ENCODE data around the gene SPOCK2.

GRCh38 chr10:72104472-72105097, 16.2 kb upstream of the SPOCK2 start:
- TF ChIP-seq SP1 (IDR thresholded peaks at IDR 0.05) (no peak), ZNF384 (IDR thresholded peaks at IDR 0.05) (no peak), BHLHE40 (IDR thresholded peaks at IDR 0.05; ENCODE audit: borderline replicate concordance) (no peak), LEF1 (IDR thresholded peaks at IDR 0.05; ENCODE audit: borderline replicate concordance) (no peak), L3MBTL2 (conservative IDR thresholded peaks at IDR 0.05) (no peak), ELF4 (IDR thresholded peaks at IDR 0.05) (no peak), FOXM1 (IDR thresholded peaks at IDR 0.05; ENCODE audit: borderline replicate concordance) (no peak), PKNOX1 (IDR thresholded peaks at IDR 0.05) (no peak), FOXA1 (IDR thresholded peaks at IDR 0.05) (no peak), CTBP1 (IDR thresholded peaks at IDR 0.05; ENCODE audit: borderline replicate concordance) (no peak), ARNT (IDR thresholded peaks at IDR 0.05) (no peak), TARDBP (IDR thresholded peaks at IDR 0.05) (no peak), NFRKB (IDR thresholded peaks at IDR 0.05) (no peak)

Measured in HEK293T (cell line).